ENCODE data around the gene HGF. TPM values are rescaled to one million over a fixed set of nuclear protein-coding genes. Genes with fewer than 3 reads are reported as not detected.

HGF gene
- total and polyA plus RNA-seq, 2 of the 13 experiments (the other 11 are each of a cell fraction or from before 2014, with no cell fraction given): not detected

DNA sequence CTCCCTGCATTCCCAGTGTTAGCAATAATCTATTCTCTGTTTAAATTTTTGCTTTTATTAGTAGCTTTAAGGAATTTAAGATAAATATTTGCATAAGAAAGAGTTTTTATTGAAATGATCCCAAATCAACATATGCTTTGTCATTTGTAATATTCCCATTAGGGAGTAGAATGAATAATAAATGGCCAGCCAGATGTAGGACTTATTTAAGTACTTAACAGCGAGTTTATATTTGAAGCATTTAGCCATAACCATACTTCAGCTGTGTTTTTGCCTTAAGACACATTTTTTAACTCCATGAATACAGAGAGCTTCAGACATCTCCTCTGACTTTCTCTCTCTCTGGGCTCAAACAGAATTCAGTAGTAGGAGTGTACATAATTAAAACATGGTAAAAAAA, 103.6 kb downstream of the HGF start:
- WGBS (ENCODE audit: low lambda C conversion rate): 0% methylated on average over 1 of the region's 1 CpG
- no peak overlapping the region for H3K27ac ChIP-seq (ENCODE audit: extremely low read length, insufficient read depth, low read length)
- ChIA-PET CTCF (ENCODE audit: low intra/inter-chr PET ratio, low total read pairs) (no interaction called here), POLR2A (no interaction called here)
- no peak overlapping the region for H3K9ac ChIP-seq (ENCODE audit: insufficient read depth, low read depth, low read length)
- H3K4me1 ChIP-seq (ENCODE audit: insufficient read depth, low read length): no peaks in the 10 kb centered on the region
- H3K36me3 ChIP-seq (replicated peaks in 1 of 2; ENCODE audit: control insufficient read depth in 1 of 2, insufficient read depth in 2 of 2, low read length in 2 of 2): no peaks in the 10 kb centered on the region
- BruUV-seq (replicated peaks): no TSS peak
- no peaks in the 10 kb centered on the region for H3K9me3 ChIP-seq (ENCODE audit: low read length)
- H3K4me2 ChIP-seq (ENCODE audit: low read depth, low read length): no peak overlapping the region
- H3K4me3 ChIP-seq (replicated peaks in 1 of 3; ENCODE audit: insufficient read depth in 1 of 3, low read depth in 2 of 3, low read length in 3 of 3): no peak overlapping the region
- ATAC-seq: no peak
- TF ChIP-seq SETDB1 (CRISPR knock-in tag; IDR thresholded peaks at IDR 0.05; ENCODE audit: borderline replicate concordance) (no peak), ZNF563 (CRISPR knock-in tag; IDR thresholded peaks at IDR 0.05) (no peak)
- in situ Hi-C loops (cut with HindIII; ENCODE audit: extremely low pct_ligation_motif_present, low pct_unique_long_range_greater_than_20kb): no loop called here
- no peaks in the 10 kb centered on the region for H4K20me1 ChIP-seq (ENCODE audit: insufficient read depth, low read length)
- H3K27me3 ChIP-seq (ENCODE audit: control insufficient read depth in 1 of 2, insufficient read depth in 2 of 2, low read length in 2 of 2): no peaks in the 10 kb centered on the region
- no peak for FAIRE-seq
- H3K79me2 ChIP-seq (ENCODE audit: insufficient read depth, low read length): no peaks in the 10 kb centered on the region
- DNase-seq (ENCODE audit: low spot score): no peak
- H2AFZ ChIP-seq (ENCODE audit: low read length): no peak overlapping the region
- intact Hi-C loops (cut with micrococcal nuclease; ENCODE audit: unreplicated experiment): no loop called here

DNA sequence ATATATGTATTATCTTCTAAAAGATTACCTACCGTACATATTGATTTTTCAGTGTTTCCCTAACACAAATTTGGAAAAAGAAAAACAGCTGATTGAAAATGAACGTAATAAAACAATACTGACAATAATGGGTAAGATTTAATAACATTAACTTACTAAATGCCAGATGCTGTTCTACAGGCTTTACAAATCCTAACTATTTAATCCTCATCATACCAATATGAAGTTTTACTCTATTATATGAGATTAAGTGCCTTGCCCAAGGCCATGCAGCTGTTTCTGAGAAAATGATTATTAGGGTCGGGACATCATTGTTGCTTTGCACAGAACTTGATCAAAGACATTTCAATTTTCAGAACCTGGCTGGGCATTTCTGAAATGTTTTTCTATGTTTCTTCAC, 104.6 kb downstream of the HGF start:
- ATAC-seq (no peak), FAIRE-seq (no peak), DNase-seq (ENCODE audit: low spot score) (no peak)
- intact Hi-C loops (cut with micrococcal nuclease; ENCODE audit: unreplicated experiment): no loop called here
- H3K36me3 ChIP-seq (replicated peaks in 1 of 2; ENCODE audit: control insufficient read depth in 1 of 2, insufficient read depth in 2 of 2, low read length in 2 of 2): no peaks in the 10 kb centered on the region
- H3K9ac ChIP-seq (ENCODE audit: insufficient read depth, low read depth, low read length): no peak overlapping the region
- H3K4me1 ChIP-seq (ENCODE audit: insufficient read depth, low read length): no peaks in the 10 kb centered on the region
- no peaks in the 10 kb centered on the region for H3K9me3 ChIP-seq (ENCODE audit: low read length)
- no peak overlapping the region for H3K4me3 ChIP-seq (replicated peaks in 1 of 3; ENCODE audit: insufficient read depth in 1 of 3, low read depth in 2 of 3, low read length in 3 of 3)
- POLR2A ChIA-PET: no interaction called here
- no TSS peak for BruUV-seq (replicated peaks)
- in situ Hi-C loops (cut with HindIII; ENCODE audit: extremely low pct_ligation_motif_present, low pct_unique_long_range_greater_than_20kb): no loop called here
- H2AFZ ChIP-seq (ENCODE audit: low read length): no peak overlapping the region
- H3K27me3 ChIP-seq (ENCODE audit: control insufficient read depth in 1 of 2, insufficient read depth in 2 of 2, low read length in 2 of 2): no peaks in the 10 kb centered on the region
- CTCF ChIA-PET (ENCODE audit: low intra/inter-chr PET ratio, low total read pairs): no interaction called here
- TF ChIP-seq ZNF33A (CRISPR knock-in tag; IDR thresholded peaks at IDR 0.05; ENCODE audit: borderline replicate concordance): no peak
- TF ChIP-seq IRF1 (CRISPR knock-in tag; IDR thresholded peaks at IDR 0.05; ENCODE audit: low read depth): no peak
- no peak for TF ChIP-seq SKI (IDR thresholded peaks at IDR 0.05; ENCODE audit: partially characterized antibody)
- no peak for TF ChIP-seq ZNF496 (CRISPR knock-in tag; IDR thresholded peaks at IDR 0.05; ENCODE audit: insufficient replicate concordance)
- no peak for TF ChIP-seq KLF9 (CRISPR knock-in tag; IDR thresholded peaks at IDR 0.05; ENCODE audit: low read depth)
- TF ChIP-seq ZNF629 (CRISPR knock-in tag; conservative IDR thresholded peaks at IDR 0.05): no peak
- no peak for TF ChIP-seq ZBTB7A (CRISPR knock-in tag; IDR thresholded peaks at IDR 0.05)
- no peak for TF ChIP-seq TFE3 (CRISPR knock-in tag; IDR thresholded peaks at IDR 0.05)
- TF ChIP-seq ZNF792 (CRISPR knock-in tag; IDR thresholded peaks at IDR 0.05): no peak
- TF ChIP-seq GFI1 (CRISPR knock-in tag; IDR thresholded peaks at IDR 0.05; ENCODE audit: borderline replicate concordance): no peak
- TF ChIP-seq NFIB (CRISPR knock-in tag; IDR thresholded peaks at IDR 0.05; ENCODE audit: borderline replicate concordance): no peak
- no peak for TF ChIP-seq ATF4 (CRISPR knock-in tag; IDR thresholded peaks at IDR 0.05)
- TF ChIP-seq SNAPC2 (CRISPR knock-in tag; IDR thresholded peaks at IDR 0.05): no peak
- no peaks in the 10 kb centered on the region for H4K20me1 ChIP-seq (ENCODE audit: insufficient read depth, low read length)
- WGBS (ENCODE audit: low lambda C conversion rate): 0% methylated on average over 3 of the region's 3 CpGs
- H3K4me2 ChIP-seq (ENCODE audit: low read depth, low read length): no peak overlapping the region
- no peak overlapping the region for H3K27ac ChIP-seq (ENCODE audit: extremely low read length, insufficient read depth, low read length)
- H3K79me2 ChIP-seq (ENCODE audit: insufficient read depth, low read length): no peaks in the 10 kb centered on the region

All from HepG2 (cell line).